B cell (primary cell): ENCODE measurements around the gene GRK5. TPM values are rescaled to one million over a fixed set of nuclear protein-coding genes. Genes with fewer than 3 reads are reported as not detected.

ENCODE experiments used
- ATAC-seq: fragments of 200-7000 bp; cut with Tn5 transposase; one replicate; pipeline ENCODE4 v1.10.0; 2021; ENCODE audit warnings: low read depth, mild to moderate bottlenecking, moderate number of reproducible peaks, moderate library complexity
- CTCF ChIA-PET: fragments of 350-600 bp; sonication (Branson Sonifier 250); formaldehyde crosslinking; loops from one replicate; lab custom pipeline; 2021; ENCODE audit warnings: antibody characterized with exemption, inconsistent platforms; lab: Charles Lee
- POLR2A ChIA-PET: fragments of 350-600 bp; sonication (Branson Sonifier 250); formaldehyde crosslinking; loops from one replicate; lab custom pipeline; 2021; ENCODE audit warnings: antibody characterized with exemption; lab: Charles Lee
- DNase-seq: peaks from one replicate; pipeline ENCODE4 v3.0.0; 2013
- H2AFZ ChIP-seq: 2 replicates; pipeline ENCODE4 v1.6.1; 2012; ENCODE audit warnings: mild to moderate bottlenecking, low read depth, low read length; ENCODE audit not compliant: insufficient read depth, poor library complexity, severe bottlenecking
- H3K27ac ChIP-seq, 2 donors: 1 replicate in 1 of 2; 2 replicates in 1 of 2; pipeline ENCODE4 v1.5.1; 2012 to 2013; ENCODE audit warnings: low read length in 2 of 2, mild to moderate bottlenecking in 2 of 2, moderate library complexity in 1 of 2
- H3K27me3 ChIP-seq, 4 experiments: fragments of 200-600 bp in 1 of 4; sonication (generic) in 1 of 4; replicated peaks in 1 of 4; 1 replicate in 2 of 4; 2 replicates in 2 of 4; pipeline versions ENCODE4 v1.6.1 to v1.7.0; 2013 to 2016; ENCODE audit warnings: low read length in 3 of 4, mild to moderate bottlenecking in 2 of 4, mixed read lengths in 1 of 4, moderate library complexity in 1 of 4; ENCODE audit not compliant: insufficient read depth in 4 of 4, control insufficient read depth in 3 of 4; ENCODE audit errors: control extremely low read depth in 1 of 4
- H3K36me3 ChIP-seq, 2 experiments: replicated peaks in 1 of 2; 1 replicate in 1 of 2; 2 replicates in 1 of 2; pipeline versions ENCODE4 v1.6.1 to v1.7.1; 2013; ENCODE audit warnings: low read length in 1 of 2; ENCODE audit not compliant: insufficient read depth in 2 of 2, control insufficient read depth in 1 of 2; ENCODE audit errors: control extremely low read depth in 1 of 2, extremely low read depth in 1 of 2
- H3K4me1 ChIP-seq, 2 donors: fragments of 200-600 bp in 1 of 2; sonication (generic) in 1 of 2; 1 replicate in 1 of 2; 2 replicates in 1 of 2; pipeline versions ENCODE4 v1.5.1 to v1.6.1; 2013 to 2017; ENCODE audit warnings: low read length in 2 of 2; ENCODE audit not compliant: control insufficient read depth in 2 of 2, insufficient read depth in 2 of 2
- H3K4me2 ChIP-seq: replicated peaks from 2 replicates; pipeline ENCODE3; 2012; ENCODE audit warnings: mild to moderate bottlenecking, low read depth, low read length; ENCODE audit not compliant: poor library complexity, severe bottlenecking
- H3K4me3 ChIP-seq, 5 experiments: fragments of 200-600 bp in 1 of 5; sonication (generic) in 1 of 5; 1 replicate in 3 of 5; 2 replicates in 2 of 5; pipeline versions ENCODE4 v1.5.1 to v1.7.0; 2011 to 2016; ENCODE audit warnings: low read length in 4 of 5, mild to moderate bottlenecking in 4 of 5, low read depth in 2 of 5, control low read depth in 1 of 5, moderate library complexity in 1 of 5; ENCODE audit not compliant: insufficient read depth in 1 of 5; ENCODE audit errors: control extremely low read depth in 1 of 5, extremely low read depth in 1 of 5
- H3K79me2 ChIP-seq: fragments of 200-600 bp; sonication (generic); one replicate; pipeline ENCODE4 v1.6.0; 2016; ENCODE audit warnings: low read length; ENCODE audit not compliant: control insufficient read depth, insufficient read depth
- H3K9ac ChIP-seq: fragments of 200-600 bp; sonication (generic); 2 replicates; pipeline ENCODE4 v1.6.1; 2017; ENCODE audit warnings: mild to moderate bottlenecking, low read length, moderate library complexity
- H3K9me3 ChIP-seq, 3 donors: one replicate each; pipeline versions ENCODE4 v1.6.1 to v1.7.1; 2013; ENCODE audit warnings: low read length in 2 of 3; ENCODE audit not compliant: control insufficient read depth in 2 of 3, insufficient read depth in 1 of 3; ENCODE audit errors: control extremely low read depth in 1 of 3
- H4K20me1 ChIP-seq: 2 replicates; pipeline ENCODE4 v1.6.0; 2012; ENCODE audit warnings: mild to moderate bottlenecking, low read length; ENCODE audit not compliant: insufficient read depth, control insufficient read depth, poor library complexity, severe bottlenecking
- H3K27ac Mint-ChIP-seq: one replicate; pipeline ENCODE4 v1.8.0; 2021; ENCODE audit warnings: mixed read lengths
- H3K27me3 Mint-ChIP-seq: one replicate; pipeline ENCODE4 v1.8.0; 2021; ENCODE audit warnings: mixed read lengths
- H3K4me1 Mint-ChIP-seq: one replicate; pipeline ENCODE4 v1.8.0; 2021; ENCODE audit warnings: mixed read lengths
- H3K4me3 Mint-ChIP-seq: one replicate; pipeline ENCODE4 v1.8.0; 2021; ENCODE audit warnings: mixed read lengths
- H3K9me3 Mint-ChIP-seq: one replicate; pipeline ENCODE4 v1.8.0; 2022; ENCODE audit warnings: mixed read lengths; ENCODE audit not compliant: insufficient read depth
- EZH2 ChIP-seq: IDR thresholded peaks from 2 replicates; pipeline ENCODE4 v1.6.1; 2012; ENCODE audit warnings: borderline replicate concordance, low read depth, mild to moderate bottlenecking, moderate library complexity, low read length; ENCODE audit not compliant: insufficient read depth, poor library complexity, severe bottlenecking
- WGBS: methylation state at CpG from one replicate; pipeline ENCODE4 v1.1.5; 2013; ENCODE audit warnings: missing lambda C conversion rate; ENCODE audit not compliant: insufficient coverage; 5-methylcytosine and 5-hydroxymethylcytosine counted together
- intact Hi-C: fragments of 100-400 bp; cut with micrococcal nuclease; formaldehyde crosslinking; loops from one replicate; pipeline ENCODE4 v1.10.0; 2022
- polyA plus RNA-seq: library from polyadenylated mRNA; depleted of rRNA; stranded (reverse); fragments of >200 nt; gene quantifications from 2 replicates; pipeline ENCODE4 v1.2.3, GENCODE V29; 2012
- total RNA-seq, 2 donors: library from RNA; stranded (reverse); fragments of 120-200 nt in 1 of 2; gene quantifications; 1 replicate in 1 of 2; 2 replicates in 1 of 2; pipeline versions ENCODE4 v1.2.3 to v1.2.4, GENCODE V29; 2013 to 2022
- TF ChIP-seq, protein P1 (sequence below): fragments of 200-600 bp; IDR thresholded peaks from one replicate; pipeline ENCODE4 v1.8.0; 2022; ENCODE audit warnings: antibody characterized with exemption, mild to moderate bottlenecking

The GRK5 gene
- total and polyA plus RNA-seq, 2 donors (not counting 1 experiment from before 2014, with no cell fraction given) = 21.9 to 54.8 TPM

DNA sequence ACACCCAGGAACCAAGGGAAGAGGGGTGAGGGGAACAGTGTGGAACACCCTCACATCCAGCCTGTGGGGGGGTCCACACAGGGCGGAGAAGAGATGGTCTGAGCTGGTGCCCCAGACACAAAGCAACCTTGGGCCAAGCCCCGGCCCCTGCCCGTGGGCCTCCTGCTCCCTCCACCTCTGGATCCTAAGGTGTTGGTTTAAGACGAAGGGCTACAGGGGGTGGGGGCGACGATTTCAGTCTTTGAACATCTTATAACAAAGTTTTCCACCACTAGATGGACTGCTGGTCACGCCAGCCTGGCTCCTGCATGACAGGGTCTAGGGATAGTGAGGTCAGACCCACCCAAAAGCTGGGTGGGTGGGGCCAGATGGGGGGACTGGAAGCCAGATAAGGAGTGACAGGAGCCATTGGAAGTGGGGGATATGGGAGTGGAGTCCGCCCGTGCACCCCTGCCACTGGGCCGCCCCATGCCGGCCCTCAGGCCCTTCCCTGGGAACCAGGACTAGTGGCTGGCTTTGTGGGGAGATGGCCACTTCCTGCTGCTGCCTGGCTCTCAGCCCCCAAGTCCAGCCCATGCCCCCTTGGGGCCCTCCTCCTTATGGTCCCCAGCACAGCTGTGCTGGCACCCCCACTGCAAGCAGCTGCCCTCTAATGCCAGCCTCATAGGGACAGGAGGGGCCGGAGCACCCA, 236.7 kb downstream of the GRK5 start:
- TF ChIP-seq EZH2 = no peak
- TF ChIP-seq, protein P1, sequence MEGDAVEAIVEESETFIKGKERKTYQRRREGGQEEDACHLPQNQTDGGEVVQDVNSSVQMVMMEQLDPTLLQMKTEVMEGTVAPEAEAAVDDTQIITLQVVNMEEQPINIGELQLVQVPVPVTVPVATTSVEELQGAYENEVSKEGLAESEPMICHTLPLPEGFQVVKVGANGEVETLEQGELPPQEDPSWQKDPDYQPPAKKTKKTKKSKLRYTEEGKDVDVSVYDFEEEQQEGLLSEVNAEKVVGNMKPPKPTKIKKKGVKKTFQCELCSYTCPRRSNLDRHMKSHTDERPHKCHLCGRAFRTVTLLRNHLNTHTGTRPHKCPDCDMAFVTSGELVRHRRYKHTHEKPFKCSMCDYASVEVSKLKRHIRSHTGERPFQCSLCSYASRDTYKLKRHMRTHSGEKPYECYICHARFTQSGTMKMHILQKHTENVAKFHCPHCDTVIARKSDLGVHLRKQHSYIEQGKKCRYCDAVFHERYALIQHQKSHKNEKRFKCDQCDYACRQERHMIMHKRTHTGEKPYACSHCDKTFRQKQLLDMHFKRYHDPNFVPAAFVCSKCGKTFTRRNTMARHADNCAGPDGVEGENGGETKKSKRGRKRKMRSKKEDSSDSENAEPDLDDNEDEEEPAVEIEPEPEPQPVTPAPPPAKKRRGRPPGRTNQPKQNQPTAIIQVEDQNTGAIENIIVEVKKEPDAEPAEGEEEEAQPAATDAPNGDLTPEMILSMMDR = no peak
- intact Hi-C loops = loop anchor here (2.0 kb wide), 3 partner anchors 25 to 415 kb away; no protein-coding TSS in a partner anchor

DNA sequence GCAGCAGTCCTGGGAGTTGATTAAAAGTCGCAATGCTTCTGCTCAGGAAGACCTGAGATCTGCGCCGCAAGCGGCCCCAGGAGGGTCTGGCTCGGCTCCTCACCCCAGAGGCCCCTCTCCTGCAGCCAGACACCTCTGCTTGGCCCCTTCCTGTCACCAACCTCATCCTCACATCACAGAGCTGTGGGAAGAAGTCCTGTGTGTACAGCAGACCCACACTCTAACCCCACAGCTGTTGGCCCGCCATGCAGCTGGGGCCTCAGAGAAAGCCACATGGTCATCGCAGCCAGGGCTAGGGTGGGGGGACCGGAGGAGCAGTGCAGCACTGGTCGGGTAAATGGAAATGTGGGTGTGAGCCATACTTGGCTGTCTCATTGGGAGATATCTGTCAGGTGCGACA, 237.5 kb downstream of the GRK5 start:
- no peak for ATAC-seq
- peaks cover 14 to 26% of the 10 kb centered on the region in 2 donors for H3K4me1 ChIP-seq
- Mint-ChIP-seq H3K9me3 (no peaks in the 10 kb centered on the region), H3K4me3 (no peak overlapping the region), H3K27me3 (no peaks in the 10 kb centered on the region), H3K4me1 (peaks cover 30% of the 10 kb centered on the region), H3K27ac (no peak overlapping the region)
- H3K27ac ChIP-seq = no peak overlapping the region
- no peak overlapping the region for H3K4me3 ChIP-seq
- no peaks in the 10 kb centered on the region for H3K27me3 ChIP-seq
- no peak for DNase-seq
- no peak overlapping the region for H2AFZ ChIP-seq
- 76% methylated on average over 10 of the region's 10 CpGs for WGBS
- POLR2A ChIA-PET = interaction anchor here (1.3 to 1.4 kb wide), 2 partner anchors 44 to 238 kb away, joined by 7 read pairs; no protein-coding TSS in a partner anchor
- H3K9me3 ChIP-seq = no peaks in the 10 kb centered on the region
- CTCF ChIA-PET = interaction anchor here (0.5 to 7.6 kb wide), 33 partner anchors 8 to 355 kb away, joined by 3 to 144 read pairs (median 6); partner anchors contain the start of genes GRK5 and RGS10
- intact Hi-C loops = loop anchor here (1.0 to 2.0 kb wide), 6 partner anchors 26 to 414 kb away; no protein-coding TSS in a partner anchor
- no peak for TF ChIP-seq EZH2
- TF ChIP-seq, protein P1 = no peak
- peaks cover 7% of the 10 kb centered on the region for H3K79me2 ChIP-seq
- H3K4me2 ChIP-seq = no peak overlapping the region
- H3K9ac ChIP-seq = no peak overlapping the region
- H3K36me3 ChIP-seq = peaks cover 0 to 22% of the 10 kb centered on the region in 2 experiments
- peaks cover 7% of the 10 kb centered on the region for H4K20me1 ChIP-seq

More for the DNA sequence above, 236.7 kb downstream of the GRK5 start:
- no peak overlapping the region for H3K27ac ChIP-seq
- no peak overlapping the region for H2AFZ ChIP-seq
- peaks cover 7 to 19% of the 10 kb centered on the region in 2 donors for H3K4me1 ChIP-seq
- peaks cover 7% of the 10 kb centered on the region for H4K20me1 ChIP-seq
- Mint-ChIP-seq H3K4me1 (peaks cover 22% of the 10 kb centered on the region), H3K4me3 (no peak overlapping the region), H3K27ac (no peak overlapping the region), H3K9me3 (no peaks in the 10 kb centered on the region), H3K27me3 (no peaks in the 10 kb centered on the region)
- no peaks in the 10 kb centered on the region for H3K27me3 ChIP-seq
- ChIA-PET POLR2A (interaction anchor here (0.6 to 1.4 kb wide), 2 partner anchors 214 to 237 kb away, joined by 3 to 7 read pairs; no protein-coding TSS in a partner anchor), CTCF (interaction anchor here (0.7 to 7.6 kb wide), 23 partner anchors 9 to 254 kb away, joined by 3 to 144 read pairs (median 8); partner anchors contain the start of genes GRK5 and RGS10)
- no peak overlapping the region for H3K4me3 ChIP-seq
- no peak for ATAC-seq
- 92% methylated on average over 5 of the region's 12 CpGs for WGBS
- H3K36me3 ChIP-seq = peaks cover 0 to 21% of the 10 kb centered on the region in 2 experiments
- no peak overlapping the region for H3K4me2 ChIP-seq
- no peak overlapping the region for H3K9ac ChIP-seq
- no peak for DNase-seq
- peaks cover 0 to 7% (median 0%) of the 10 kb centered on the region in 3 donors for H3K9me3 ChIP-seq
- H3K79me2 ChIP-seq = peaks cover 7% of the 10 kb centered on the region
